Immature natural killer cell (primary cell): ENCODE data around the gene LRRC4C. TPM values are rescaled to one million over a fixed set of nuclear protein-coding genes. Genes with fewer than 3 reads are reported as not detected.
"Not testable (repeated sequence)": the region's sequence is repeated elsewhere in the genome, so short reads cannot be mapped to it uniquely, and the experiment has no call there.

Experiments
- DNase-seq, 3 donors: peaks; one replicate each; pipeline ENCODE4 v3.0.0; 2022; ENCODE audit warnings: mixed read lengths in 1 of 3
- H3K27ac Mint-ChIP-seq, 6 donors: one replicate each; pipeline ENCODE4 v1.8.0; 2020; ENCODE audit warnings: mixed read lengths in 6 of 6, mild to moderate bottlenecking in 5 of 6, inconsistent platforms in 4 of 6, moderate library complexity in 3 of 6
- H3K27me3 Mint-ChIP-seq, 3 donors: one replicate each; pipeline ENCODE4 v1.8.0; 2020 to 2021; ENCODE audit warnings: low read depth in 3 of 3, mild to moderate bottlenecking in 3 of 3, mixed read lengths in 3 of 3, moderate library complexity in 3 of 3, inconsistent platforms in 1 of 3
- H3K36me3 Mint-ChIP-seq, 3 donors: one replicate each; pipeline ENCODE4 v1.8.0; 2020; ENCODE audit warnings: mixed read lengths in 3 of 3, inconsistent platforms in 2 of 3, mild to moderate bottlenecking in 2 of 3
- H3K4me1 Mint-ChIP-seq, 2 donors: one replicate each; pipeline ENCODE4 v1.8.0; 2020; ENCODE audit warnings: inconsistent platforms in 2 of 2, mild to moderate bottlenecking in 2 of 2, mixed read lengths in 2 of 2, moderate library complexity in 1 of 2
- H3K4me3 Mint-ChIP-seq, 5 donors: one replicate each; pipeline ENCODE4 v1.8.0; 2020; ENCODE audit warnings: mild to moderate bottlenecking in 5 of 5, mixed read lengths in 5 of 5, inconsistent platforms in 3 of 5, moderate library complexity in 3 of 5
- H3K9me3 Mint-ChIP-seq, 6 donors: one replicate each; pipeline ENCODE4 v1.8.0; 2020; ENCODE audit warnings: mild to moderate bottlenecking in 6 of 6, mixed read lengths in 6 of 6, inconsistent platforms in 4 of 6, moderate library complexity in 3 of 6
- polyA plus RNA-seq, 3 donors: library from polyadenylated mRNA; unstranded; fragments of 300-500 nt; fragmentation: Illumina TruSeq; gene quantifications; one replicate each; pipeline ENCODE4 v1.2.3, GENCODE V29; 2021

The LRRC4C gene
- polyA plus RNA-seq, 3 donors from 2014 or later: not detected

DNA sequence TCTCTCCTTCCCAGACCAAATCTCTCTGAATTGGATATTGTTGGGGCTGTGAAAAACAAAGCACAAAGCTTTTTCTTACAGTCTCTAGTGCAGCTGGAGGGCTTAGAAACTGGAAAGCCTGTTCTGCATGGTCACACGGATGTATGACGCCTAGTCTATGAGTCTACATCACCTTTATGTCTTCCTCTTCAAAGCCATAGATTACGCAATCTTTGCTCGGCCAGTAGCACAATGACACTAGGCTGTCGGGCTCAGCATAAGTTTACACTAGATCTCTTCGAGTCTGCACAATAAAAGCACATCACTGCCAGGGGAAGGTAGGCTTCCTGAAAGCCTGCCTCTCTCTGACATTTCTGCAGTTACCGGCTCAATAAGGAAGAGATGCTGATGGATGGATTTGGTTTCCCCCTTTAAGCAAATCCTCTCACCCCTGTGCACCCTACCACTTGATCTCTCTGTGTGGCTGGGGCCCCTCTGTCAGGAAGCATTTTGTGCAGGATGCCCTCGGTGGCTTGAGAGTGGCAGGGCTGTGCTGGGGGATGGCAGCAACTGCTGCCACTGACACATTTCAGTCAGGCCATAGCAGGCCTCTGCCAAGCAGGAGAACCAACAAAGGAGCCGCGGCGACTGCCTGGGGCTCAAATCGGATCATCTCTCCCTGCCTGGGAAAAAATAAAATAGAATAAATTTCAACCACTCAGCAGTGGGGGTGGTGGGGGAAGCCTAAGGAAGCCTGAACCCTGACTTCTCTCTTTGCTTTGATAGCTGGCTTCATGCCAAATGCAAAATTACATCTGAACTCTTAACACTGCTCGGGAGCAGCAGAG is 1272.8 kb downstream of the LRRC4C start:
- peaks cover 0 to 3% (median 2%) of the 10 kb centered on the region in 3 donors for H3K27me3 Mint-ChIP-seq
- no peak for DNase-seq
- no peak overlapping the region for H3K27ac Mint-ChIP-seq
- H3K4me3 Mint-ChIP-seq: no peak overlapping the region
- H3K4me1 Mint-ChIP-seq: no peaks in the 10 kb centered on the region
- peaks cover 5 to 47% (median 28%) of the 10 kb centered on the region in 6 donors for H3K9me3 Mint-ChIP-seq
- H3K36me3 Mint-ChIP-seq: no peaks in the 10 kb centered on the region

DNA sequence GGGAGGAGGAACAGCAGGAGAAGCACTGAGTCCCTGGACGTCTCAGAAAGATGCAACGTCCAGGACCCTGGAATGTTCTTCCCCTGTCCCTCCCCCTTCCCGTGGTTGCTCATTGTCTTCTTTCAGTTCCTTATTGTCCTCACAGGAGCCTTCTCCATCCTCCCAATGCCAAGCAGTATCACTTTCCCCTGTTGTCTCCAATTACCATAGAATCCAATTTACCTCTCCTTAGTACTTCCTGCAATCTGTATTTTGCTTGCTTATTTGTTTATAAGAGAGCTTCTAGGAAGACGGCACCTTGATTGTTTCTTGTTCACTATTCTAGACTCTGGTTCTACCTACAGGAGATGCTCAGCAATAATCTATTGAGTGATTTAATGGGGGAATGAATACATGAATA is 1273.7 kb downstream of the LRRC4C start:
- no peak for DNase-seq
- Mint-ChIP-seq H3K4me1 (no peaks in the 10 kb centered on the region), H3K9me3 (peaks cover 5 to 52% (median 27%) of the 10 kb centered on the region in 6 donors), H3K36me3 (no peaks in the 10 kb centered on the region), H3K27ac (no peak overlapping the region), H3K4me3 (no peak overlapping the region), H3K27me3 (peaks cover 0 to 3% (median 2%) of the 10 kb centered on the region in 3 donors)

GRCh38 chr11:40183073-40184064 is 1276.1 kb downstream of the LRRC4C start:
- DNase-seq: no peak
- H3K27ac Mint-ChIP-seq: no peak overlapping the region
- H3K4me3 Mint-ChIP-seq: no peak overlapping the region
- H3K27me3 Mint-ChIP-seq: peaks cover 0 to 3% (median 0%) of the 10 kb centered on the region in 3 donors
- no peaks in the 10 kb centered on the region for H3K4me1 Mint-ChIP-seq
- no peaks in the 10 kb centered on the region for H3K36me3 Mint-ChIP-seq
- peaks cover 10 to 46% (median 30%) of the 10 kb centered on the region in 6 donors for H3K9me3 Mint-ChIP-seq

DNA sequence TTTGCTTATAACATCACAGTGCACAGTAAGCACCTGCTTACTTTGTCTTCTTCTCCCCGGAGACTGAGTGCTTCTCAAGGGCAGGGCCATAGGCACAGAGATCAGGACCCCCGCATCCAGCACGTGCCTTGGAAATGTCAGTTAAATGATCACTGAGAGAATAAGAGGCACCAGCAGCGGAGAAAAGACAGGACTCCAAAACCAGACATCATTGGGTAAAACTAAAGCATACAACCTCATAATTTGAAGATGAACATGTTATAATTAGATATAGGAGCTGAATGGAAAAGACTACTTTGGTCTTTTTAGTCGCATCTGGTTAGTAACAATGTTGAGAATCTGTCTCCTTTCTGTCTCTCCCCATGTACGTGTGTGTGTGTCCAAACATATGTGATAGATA is 1279.9 kb downstream of the LRRC4C start:
- no peaks in the 10 kb centered on the region for H3K36me3 Mint-ChIP-seq
- DNase-seq: no peak
- no peak overlapping the region for H3K4me3 Mint-ChIP-seq
- H3K9me3 Mint-ChIP-seq: peaks cover 17 to 41% (median 31%) of the 10 kb centered on the region in 6 donors
- H3K4me1 Mint-ChIP-seq: no peaks in the 10 kb centered on the region
- H3K27me3 Mint-ChIP-seq: peaks cover 0 to 3% (median 3%) of the 10 kb centered on the region in 3 donors
- H3K27ac Mint-ChIP-seq: no peak overlapping the region

DNA sequence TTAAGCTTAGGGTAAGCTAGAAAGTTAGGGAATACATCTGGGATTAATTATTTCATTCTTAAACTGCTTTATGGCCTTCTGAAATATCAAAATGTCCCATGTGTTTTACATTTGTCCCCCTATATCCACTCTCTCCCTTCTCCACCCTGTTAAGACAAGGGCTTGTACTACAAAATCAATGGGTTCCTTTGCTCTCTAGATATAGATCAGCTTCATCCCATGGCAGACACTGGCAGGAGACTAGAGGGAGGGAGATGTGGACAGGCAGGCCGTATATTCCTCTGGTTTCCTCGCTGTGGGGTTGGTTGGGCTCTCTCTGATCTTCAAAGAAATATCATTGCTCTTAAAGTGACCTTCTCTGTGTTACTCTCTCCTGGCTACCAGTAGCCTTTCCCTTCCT is 1281.0 kb downstream of the LRRC4C start:
- peaks cover 0 to 3% (median 0%) of the 10 kb centered on the region in 3 donors for H3K27me3 Mint-ChIP-seq
- no peak overlapping the region for H3K27ac Mint-ChIP-seq
- no peak for DNase-seq
- no peak overlapping the region for H3K4me3 Mint-ChIP-seq
- H3K9me3 Mint-ChIP-seq: peaks cover 15 to 36% (median 25%) of the 10 kb centered on the region in 6 donors
- no peaks in the 10 kb centered on the region for H3K4me1 Mint-ChIP-seq
- no peaks in the 10 kb centered on the region for H3K36me3 Mint-ChIP-seq

DNA sequence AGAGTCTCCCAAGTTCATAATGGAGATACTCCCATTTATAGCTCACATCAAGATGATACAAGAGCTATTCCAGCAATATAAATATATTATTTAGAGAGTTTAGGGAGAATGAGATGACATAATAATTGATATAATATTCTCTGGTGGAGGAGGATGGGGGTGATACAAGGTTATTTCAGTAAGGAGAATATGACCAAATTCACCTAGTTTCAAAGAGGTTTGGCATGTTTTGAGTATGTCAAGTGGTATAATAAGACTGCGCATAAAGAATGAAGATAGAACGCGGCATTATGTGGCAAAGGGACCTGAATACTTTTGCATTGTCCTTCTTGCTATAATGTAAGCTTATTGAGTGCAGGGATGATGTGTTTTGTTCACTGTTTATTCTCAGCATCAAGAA is 1283.5 kb downstream of the LRRC4C start:
- no peak for DNase-seq
- H3K4me1 Mint-ChIP-seq: no peaks in the 10 kb centered on the region
- no peaks in the 10 kb centered on the region for H3K36me3 Mint-ChIP-seq
- H3K27me3 Mint-ChIP-seq: peaks cover 0 to 3% (median 0%) of the 10 kb centered on the region in 3 donors
- peaks cover 17 to 35% (median 26%) of the 10 kb centered on the region in 6 donors for H3K9me3 Mint-ChIP-seq
- no peak overlapping the region for H3K4me3 Mint-ChIP-seq
- H3K27ac Mint-ChIP-seq: no peak overlapping the region

DNA sequence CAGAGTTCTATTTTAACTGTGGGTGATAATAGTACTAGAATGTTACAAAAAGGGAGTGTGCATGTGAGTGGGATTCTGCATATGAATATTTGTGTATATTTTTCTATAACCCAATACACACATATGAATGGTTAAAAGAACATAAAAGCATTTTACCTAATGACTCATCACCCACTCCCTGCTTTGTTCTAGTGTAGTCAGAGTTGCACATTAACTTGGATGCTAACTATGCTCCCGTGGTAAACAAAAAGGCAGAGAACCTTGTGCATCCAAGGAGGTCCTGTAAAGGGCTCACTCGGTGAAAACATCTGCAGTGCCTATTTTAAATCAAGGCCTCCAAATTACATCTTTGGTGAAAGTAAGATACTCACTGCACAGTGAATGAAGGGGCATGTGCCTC is 1289.4 kb downstream of the LRRC4C start:
- peaks cover 6 to 35% (median 14%) of the 10 kb centered on the region in 6 donors for H3K9me3 Mint-ChIP-seq
- DNase-seq: no peak

DNA sequence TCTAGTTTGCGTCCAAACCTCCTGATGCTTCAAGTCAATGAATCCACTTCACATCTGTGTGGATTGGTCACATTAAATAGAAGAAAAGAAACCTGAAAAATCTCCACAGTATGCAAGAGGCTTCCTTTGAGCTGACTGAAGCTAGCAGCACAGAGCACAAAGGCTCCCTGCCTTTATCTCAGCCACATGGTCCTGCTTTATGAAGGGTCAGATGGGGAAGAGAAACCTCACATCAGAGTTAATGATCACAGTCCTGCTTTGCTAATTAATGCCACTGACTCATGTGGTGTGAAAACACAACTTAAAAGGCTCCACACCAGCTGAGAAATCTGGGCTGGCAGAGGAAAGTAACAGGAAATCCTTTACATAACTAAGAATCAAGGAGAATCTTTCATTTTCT is 1291.0 kb downstream of the LRRC4C start:
- H3K9me3 Mint-ChIP-seq: peaks cover 9 to 37% (median 16%) of the 10 kb centered on the region in 6 donors
- no peak overlapping the region for H3K4me3 Mint-ChIP-seq
- no peaks in the 10 kb centered on the region for H3K36me3 Mint-ChIP-seq
- DNase-seq: no peak
- no peaks in the 10 kb centered on the region for H3K27me3 Mint-ChIP-seq
- H3K27ac Mint-ChIP-seq: no peak overlapping the region
- no peaks in the 10 kb centered on the region for H3K4me1 Mint-ChIP-seq

More for the DNA sequence above, 1289.4 kb downstream of the LRRC4C start:
- Mint-ChIP-seq H3K27ac (no peak overlapping the region), H3K36me3 (no peaks in the 10 kb centered on the region), H3K27me3 (no peaks in the 10 kb centered on the region), H3K4me3 (no peak overlapping the region), H3K4me1 (no peaks in the 10 kb centered on the region)

DNA sequence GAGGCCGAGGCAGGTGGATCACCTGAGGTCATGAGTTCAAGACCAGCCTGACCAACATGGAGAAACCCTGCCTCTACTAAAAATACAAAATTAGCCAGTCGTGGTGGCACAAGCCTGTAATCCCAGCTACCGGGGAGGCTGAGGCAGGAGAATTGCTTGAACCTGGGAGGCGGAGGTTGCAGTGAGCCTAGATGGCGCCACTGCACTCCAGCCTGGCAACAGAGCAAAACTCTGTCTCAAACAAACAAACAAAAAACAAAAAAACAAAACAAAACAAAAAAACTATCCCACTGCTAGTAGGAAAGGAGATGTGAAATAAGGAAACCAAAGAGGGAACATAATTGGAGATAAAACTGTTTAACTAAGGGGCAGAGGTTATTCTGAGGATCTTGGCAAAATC is 1291.6 kb downstream of the LRRC4C start:
- not testable (repeated sequence) for H3K4me3 Mint-ChIP-seq, H3K4me1 Mint-ChIP-seq, H3K36me3 Mint-ChIP-seq, H3K27me3 Mint-ChIP-seq, H3K27ac Mint-ChIP-seq, DNase-seq
- peaks cover 11 to 40% (median 19%) of the 10 kb centered on the region in 6 donors for H3K9me3 Mint-ChIP-seq

GRCh38 chr11:40166892-40167291 is 1292.6 kb downstream of the LRRC4C start:
- no peak for DNase-seq
- H3K27ac Mint-ChIP-seq: no peak overlapping the region
- H3K4me1 Mint-ChIP-seq: no peaks in the 10 kb centered on the region
- no peaks in the 10 kb centered on the region for H3K36me3 Mint-ChIP-seq
- no peaks in the 10 kb centered on the region for H3K27me3 Mint-ChIP-seq
- no peak overlapping the region for H3K4me3 Mint-ChIP-seq
- H3K9me3 Mint-ChIP-seq: peaks cover 9 to 41% (median 21%) of the 10 kb centered on the region in 6 donors

DNA sequence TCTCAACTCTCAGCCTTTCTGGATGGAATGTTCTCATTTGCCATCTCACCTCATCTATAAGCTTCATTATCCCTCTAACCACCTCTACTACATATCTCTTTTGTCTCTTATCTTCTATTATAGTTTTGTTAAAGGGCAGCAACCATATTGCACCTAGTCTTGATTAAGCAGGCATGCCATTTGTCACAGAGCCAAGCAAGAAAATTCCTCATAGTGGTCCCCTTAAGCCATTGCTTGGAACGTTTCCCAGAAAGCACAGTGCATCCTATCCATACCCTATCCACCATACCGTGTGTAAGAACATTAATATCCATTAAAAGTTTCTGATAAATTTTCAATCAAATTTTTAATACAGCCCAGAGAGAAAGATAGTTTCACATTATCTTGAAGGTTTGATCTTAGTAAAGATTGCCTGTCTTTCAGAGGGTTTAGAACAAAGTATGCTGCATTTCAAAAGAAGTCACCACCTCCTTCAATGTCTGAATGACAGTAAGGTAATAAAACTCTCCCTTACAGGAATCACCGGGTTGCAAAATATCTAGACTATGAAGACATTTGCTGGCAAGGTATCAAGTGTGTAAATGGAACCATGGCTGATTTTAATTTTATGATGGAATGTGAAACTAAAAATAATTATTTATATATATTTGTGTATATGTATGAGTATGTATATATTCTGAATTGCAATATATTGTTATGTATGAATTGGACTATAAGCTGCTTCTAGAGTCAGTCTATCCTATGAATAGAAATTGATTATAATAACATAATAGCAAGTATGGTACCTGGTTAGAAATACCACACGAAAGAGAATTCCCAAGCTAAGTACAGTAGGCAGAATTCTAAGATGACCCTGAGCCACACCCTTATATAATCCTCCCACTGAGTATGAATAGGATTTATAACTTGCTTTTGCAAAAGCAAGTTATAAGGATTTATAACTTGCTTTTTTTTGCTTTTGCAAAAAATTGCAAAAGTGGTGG is 1296.3 kb downstream of the LRRC4C start:
- Mint-ChIP-seq H3K4me3 (no peak overlapping the region), H3K9me3 (peaks cover 12 to 37% (median 22%) of the 10 kb centered on the region in 6 donors), H3K36me3 (no peaks in the 10 kb centered on the region), H3K27ac (no peak overlapping the region), H3K4me1 (no peaks in the 10 kb centered on the region), H3K27me3 (peaks cover 0 to 2% (median 0%) of the 10 kb centered on the region in 3 donors)
- DNase-seq: no peak

GRCh38 chr11:40161854-40162410 is 1297.5 kb downstream of the LRRC4C start:
- no peaks in the 10 kb centered on the region for H3K36me3 Mint-ChIP-seq
- H3K4me3 Mint-ChIP-seq: no peak overlapping the region
- no peak for DNase-seq
- peaks cover 0 to 2% (median 0%) of the 10 kb centered on the region in 3 donors for H3K27me3 Mint-ChIP-seq
- H3K4me1 Mint-ChIP-seq: no peaks in the 10 kb centered on the region
- no peak overlapping the region for H3K27ac Mint-ChIP-seq
- peaks cover 11 to 31% (median 21%) of the 10 kb centered on the region in 6 donors for H3K9me3 Mint-ChIP-seq

DNA sequence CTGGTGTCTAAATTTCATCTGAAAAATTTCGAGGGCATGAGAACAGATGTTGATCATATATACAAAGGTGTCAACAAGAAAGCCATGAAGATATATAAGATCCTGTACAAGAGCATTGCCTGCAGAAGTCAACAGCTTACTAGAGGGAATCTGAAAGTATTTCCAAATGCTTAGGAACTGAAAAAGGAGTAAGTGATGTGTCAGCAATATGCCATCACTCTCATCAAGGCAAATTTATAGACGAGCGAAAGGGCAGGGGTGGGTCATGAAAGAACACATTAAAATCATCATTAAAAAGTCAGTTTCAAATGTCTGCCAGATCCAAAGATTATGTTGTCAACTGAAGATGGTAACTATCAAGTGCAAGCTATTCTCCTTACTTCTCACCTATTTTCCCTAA is 1299.0 kb downstream of the LRRC4C start:
- Mint-ChIP-seq H3K4me1 (no peaks in the 10 kb centered on the region), H3K4me3 (no peak overlapping the region), H3K9me3 (peaks cover 22 to 46% (median 32%) of the 10 kb centered on the region in 6 donors), H3K27ac (no peak overlapping the region), H3K27me3 (peaks cover 0 to 2% (median 0%) of the 10 kb centered on the region in 3 donors), H3K36me3 (no peaks in the 10 kb centered on the region)
- no peak for DNase-seq
